Endothelial cell of umbilical vein (primary cell): Measurements from ENCODE around the gene HYLS1. TPM values are rescaled to one million over a fixed set of nuclear protein-coding genes. Genes with fewer than 3 reads are reported as not detected.

Experiments used
- BruUV-seq: library from RNA; stranded (reverse); fragments of 400-500 nt; replicated peaks from 2 replicates; lab custom pipeline; 2021; lab: Mats Ljungman, UMichigan
- CTCF ChIA-PET: fragments of 300-600, 350-600 bp; sonication (Branson Sonifier 250); formaldehyde crosslinking; loops from one replicate; lab custom pipeline; 2021; ENCODE audit warnings: antibody characterized with exemption, inconsistent platforms; lab: Charles Lee
- POLR2A ChIA-PET: fragments of 300-600, 350-600 bp; sonication (Branson Sonifier 250); formaldehyde crosslinking; loops from one replicate; lab custom pipeline; 2021; ENCODE audit warnings: antibody characterized with exemption, inconsistent platforms; lab: Charles Lee
- DNase-seq: peaks from one replicate; pipeline ENCODE4 v3.0.0-alpha.2; 2011; ENCODE audit warnings: low read depth, low spot score
- FAIRE-seq: peaks from 2 replicates; lab custom pipeline; 2011; peaks lifted over from hg19 to GRCh38; lab: Jason Lieb, UNC
- H2AFZ ChIP-seq: 2 replicates; pipeline ENCODE4 v1.6.0; 2012; ENCODE audit warnings: low read depth, low read length, control low read depth, inconsistent platforms
- H3K27ac ChIP-seq: 2 replicates; pipeline ENCODE4 v1.5.1; 2011; ENCODE audit warnings: low read depth, mild to moderate bottlenecking, control low read depth, low read length, moderate library complexity; ENCODE audit not compliant: insufficient read depth
- H3K27me3 ChIP-seq, 2 experiments: 2 replicates each; pipeline versions ENCODE4 v1.6.0 to v1.6.1; 2011; ENCODE audit warnings: low read length in 2 of 2, mixed read lengths in 1 of 2; ENCODE audit not compliant: control insufficient read depth in 2 of 2, insufficient read depth in 2 of 2
- H3K36me3 ChIP-seq, 2 experiments: 2 replicates in 1 of 2; 3 replicates in 1 of 2; pipeline ENCODE4 v1.5.1; 2011; ENCODE audit warnings: low read length in 2 of 2, mild to moderate bottlenecking in 1 of 2, moderate library complexity in 1 of 2; ENCODE audit not compliant: control insufficient read depth in 2 of 2, insufficient read depth in 2 of 2; ENCODE audit errors: extremely low read depth in 1 of 2
- H3K4me1 ChIP-seq: 3 replicates; pipeline ENCODE4 v1.5.1; 2011; ENCODE audit warnings: mild to moderate bottlenecking, low read length; ENCODE audit not compliant: control insufficient read depth, insufficient read depth; ENCODE audit errors: extremely low read depth
- H3K4me2 ChIP-seq: 2 replicates; pipeline ENCODE4 v1.6.1; 2011; ENCODE audit warnings: low read length, control low read depth, mixed read lengths; ENCODE audit not compliant: insufficient read depth
- H3K4me3 ChIP-seq, 3 experiments: fragments of 200-600 bp in 1 of 3; sonication (generic), shearing (Covaris generic) in 1 of 3; replicated peaks in 1 of 3; 2 replicates each; pipeline ENCODE4 v1.5.1; 2011 to 2016; ENCODE audit warnings: control low read depth in 3 of 3, low read length in 3 of 3, mild to moderate bottlenecking in 2 of 3, inconsistent platforms in 1 of 3, low read depth in 1 of 3, moderate library complexity in 1 of 3; ENCODE audit not compliant: insufficient read depth in 1 of 3
- H3K79me2 ChIP-seq: 2 replicates; pipeline ENCODE4 v1.6.0; 2012; ENCODE audit warnings: low read length, inconsistent platforms; ENCODE audit not compliant: control insufficient read depth, insufficient read depth
- H3K9ac ChIP-seq: replicated peaks from 2 replicates; pipeline ENCODE3; 2011; ENCODE audit warnings: low read length, control low read depth; ENCODE audit not compliant: insufficient read depth; ENCODE audit errors: extremely low read depth
- H3K9me1 ChIP-seq: replicated peaks from 3 replicates; pipeline ENCODE4 v1.6.0; 2011; ENCODE audit warnings: mild to moderate bottlenecking, low read length; ENCODE audit not compliant: control insufficient read depth, insufficient read depth; ENCODE audit errors: extremely low read depth
- H3K9me3 ChIP-seq: replicated peaks from 2 replicates; pipeline ENCODE4 v1.5.1; 2012; ENCODE audit warnings: low read length, inconsistent platforms; ENCODE audit not compliant: control insufficient read depth, insufficient read depth
- H4K20me1 ChIP-seq: replicated peaks from 2 replicates; pipeline ENCODE3; 2011; ENCODE audit warnings: mild to moderate bottlenecking, low read length; ENCODE audit not compliant: control insufficient read depth, insufficient read depth; ENCODE audit errors: extremely low read depth
- MYC ChIP-seq: IDR thresholded peaks from one replicate; pipeline ENCODE4 v1.6.1; 2011; ENCODE audit warnings: mild to moderate bottlenecking, low read depth, low read length
- POLR2AphosphoS5 ChIP-seq: IDR thresholded peaks from 2 replicates; pipeline ENCODE4 v1.6.1; 2012; ENCODE audit warnings: low read depth, mild to moderate bottlenecking, control low read depth, low read length, moderate library complexity; ENCODE audit not compliant: insufficient read depth
- dilution Hi-C: fragments of 300-500 bp; cut with MboI; formaldehyde crosslinking; loops from one replicate; pipeline ENCODE4 v1.15.0; 2019; ENCODE audit warnings: low sequenced_read_pairs; ENCODE audit not compliant: extremely low pct_ligation_motif_present
- intact Hi-C: fragments of 100-400 bp; cut with micrococcal nuclease; formaldehyde crosslinking; loops from one replicate; pipeline ENCODE4 v1.10.0; 2022
- polyA plus RNA-seq, 4 experiments: library from polyadenylated mRNA; depleted of rRNA in 3 of 4; stranded (reverse) in 3 of 4; unstranded in 1 of 4; fragments of >200 nt; gene quantifications; 2 replicates each; pipeline versions ENCODE4 v1.2.1 to v1.2.3, GENCODE V29; 2011 to 2012; ENCODE audit warnings: missing spikeins in 1 of 4
- total RNA-seq: library from RNA; stranded (reverse); gene quantifications from 2 replicates; pipeline ENCODE4 v1.2.3, GENCODE V29; 2021

Gene HYLS1
- total and polyA plus RNA-seq, 2 donors (not counting 3 experiments of a cell fraction or from before 2014, with no cell fraction given): 4.7 to 12.6 TPM

GRCh38 chr11:125950178-125950490 lies 62.7 kb downstream of the HYLS1 start:
- H3K79me2 ChIP-seq: no peaks in the 10 kb centered on the region
- H3K4me2 ChIP-seq: no peak overlapping the region
- no peak overlapping the region for H3K27ac ChIP-seq
- ChIA-PET CTCF (interaction anchor here (1.2 to 1.7 kb wide), 2 partner anchors 9 to 244 kb away, joined by 3 to 4 read pairs; no protein-coding TSS in a partner anchor), POLR2A (no interaction called here)
- no peaks in the 10 kb centered on the region for H3K27me3 ChIP-seq
- no TSS peak for BruUV-seq
- FAIRE-seq (no peak), DNase-seq (no peak)
- H3K9me3 ChIP-seq: no peaks in the 10 kb centered on the region
- H4K20me1 ChIP-seq: no peaks in the 10 kb centered on the region
- H3K36me3 ChIP-seq: no peaks in the 10 kb centered on the region
- no peaks in the 10 kb centered on the region for H3K4me1 ChIP-seq
- intact Hi-C loops (no loop called here), dilution Hi-C loops (no loop called here)
- H2AFZ ChIP-seq: no peak overlapping the region
- no peak overlapping the region for H3K4me3 ChIP-seq
- no peaks in the 10 kb centered on the region for H3K9me1 ChIP-seq
- TF ChIP-seq MYC: no peak
- TF ChIP-seq POLR2AphosphoS5: no peak
- no peak overlapping the region for H3K9ac ChIP-seq

Other genes with a start within 250 kb of the HYLS1 start
- not detected in 2 replicates for gene ACRV1, start 206.8 kb upstream of the HYLS1 start, total RNA-seq
- gene ACRV1, start 206.8 kb upstream of the HYLS1 start, polyA plus RNA-seq: not detected in 2 replicates
- not detected in 2 replicates for gene PATE1, start 141.4 kb upstream of the HYLS1 start, total RNA-seq
- not detected in 2 replicates for gene PATE1, start 141.4 kb upstream of the HYLS1 start, polyA plus RNA-seq
- 0.31 TPM in 1 of 2 replicates, not detected in the other for gene PATE2, start 108.8 kb upstream of the HYLS1 start, total RNA-seq
- gene PATE2, start 108.8 kb upstream of the HYLS1 start, polyA plus RNA-seq: not detected in 2 replicates
- not detected in 2 replicates for gene PATE3, start 99.5 kb upstream of the HYLS1 start, total RNA-seq
- gene PATE3, start 99.5 kb upstream of the HYLS1 start, polyA plus RNA-seq: not detected in 2 replicates
- gene PATE4, start 54.4 kb upstream of the HYLS1 start, total RNA-seq: not detected in 2 replicates
- gene PATE4, start 54.4 kb upstream of the HYLS1 start, polyA plus RNA-seq: not detected in 2 replicates
- gene PUS3, start 15.5 kb downstream of the HYLS1 start, total RNA-seq: 10.3 and 15.1 TPM in 2 replicates
- 4.6 and 5.1 TPM in 2 replicates for gene PUS3, start 15.5 kb downstream of the HYLS1 start, polyA plus RNA-seq
- gene DDX25, start 16.8 kb downstream of the HYLS1 start, total RNA-seq: not detected in 2 replicates
- gene DDX25, start 16.8 kb downstream of the HYLS1 start, polyA plus RNA-seq: not detected in 2 replicates
- gene VSIG10L2, start 58.4 kb downstream of the HYLS1 start, total RNA-seq: not detected in 2 replicates
- gene VSIG10L2, start 58.4 kb downstream of the HYLS1 start, polyA plus RNA-seq: not detected in 2 replicates
- 3.5 and 3.8 TPM in 2 replicates for gene CDON, start 175.2 kb downstream of the HYLS1 start, total RNA-seq
- 1.5 and 1.6 TPM in 2 replicates for gene CDON, start 175.2 kb downstream of the HYLS1 start, polyA plus RNA-seq